ENCODE results near the gene SEC23B.

The SEC23B gene

DNA sequence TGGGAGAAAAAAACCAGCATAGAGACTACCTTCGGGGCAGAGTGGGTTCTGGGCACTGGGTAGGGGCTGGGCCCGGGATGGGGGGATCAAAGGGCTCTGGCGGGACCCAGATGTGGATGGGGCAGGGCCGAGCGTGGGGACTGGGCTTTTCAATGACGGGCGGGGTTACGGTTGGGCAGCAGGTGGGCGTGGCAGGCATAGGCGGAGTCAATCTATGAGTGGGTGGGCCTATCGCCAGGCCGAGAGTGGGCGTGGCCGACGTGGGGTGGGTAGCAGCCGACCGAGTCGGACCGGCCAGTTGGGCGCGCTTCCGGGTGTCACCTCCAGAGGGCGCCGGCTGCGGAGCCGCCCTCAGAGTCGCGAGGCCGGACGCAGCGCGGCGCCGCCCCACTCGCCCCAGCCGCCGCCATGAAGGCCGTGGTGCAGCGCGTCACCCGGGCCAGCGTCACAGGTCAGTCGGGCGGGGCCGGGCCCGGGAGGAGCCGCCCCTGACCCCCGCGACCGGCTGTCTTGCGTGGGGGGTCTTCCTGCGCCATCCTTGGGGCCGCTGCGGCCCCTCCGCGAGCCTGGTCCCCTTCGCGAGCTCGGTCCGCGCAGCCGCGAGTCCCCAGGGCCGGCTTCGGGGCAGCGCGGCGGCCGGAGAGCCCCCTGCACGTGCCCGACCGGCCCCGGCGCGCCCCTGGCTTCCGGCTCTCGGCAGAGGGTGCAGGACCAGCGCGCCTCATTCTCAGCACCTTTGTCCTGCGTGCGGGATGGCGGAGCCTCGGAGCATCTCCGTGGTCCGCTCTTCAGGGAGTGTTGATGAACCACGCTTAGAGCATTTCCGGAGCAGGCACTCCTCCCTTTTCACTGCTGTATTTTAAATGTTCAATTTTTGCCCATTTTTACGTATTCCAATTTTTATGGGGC is 80.2 kb downstream of the SEC23B start, which contains the start of gene DTD1:
Gene DTD1, plus strand, starts transcription at position 390 of the 909 bp plus-strand sequence. Its CDS starts 19 bp downstream, at position 409.
- peak; percentile 89 for DNase-seq (ENCODE audit: low spot score)

DNA sequence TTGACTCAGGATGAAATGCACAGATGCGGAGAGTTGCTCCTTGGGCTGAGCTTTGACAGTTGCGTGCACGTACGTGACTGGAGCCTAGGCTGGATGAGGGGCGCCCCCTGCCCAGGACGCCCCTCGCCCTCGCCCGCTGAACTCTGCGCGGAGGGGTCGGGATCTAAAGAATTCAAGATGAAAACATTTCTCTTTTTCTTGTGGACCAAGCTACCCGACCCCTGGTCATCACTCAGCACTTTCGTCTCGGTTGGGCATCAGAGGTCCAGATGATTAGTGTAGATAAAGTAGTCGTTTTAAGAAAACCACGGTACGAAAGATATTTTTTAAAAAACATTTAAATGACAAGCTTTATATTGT is 80.8 kb downstream of the SEC23B start:
- DNase-seq (ENCODE audit: low spot score), result peak; percentile 42

DNA sequence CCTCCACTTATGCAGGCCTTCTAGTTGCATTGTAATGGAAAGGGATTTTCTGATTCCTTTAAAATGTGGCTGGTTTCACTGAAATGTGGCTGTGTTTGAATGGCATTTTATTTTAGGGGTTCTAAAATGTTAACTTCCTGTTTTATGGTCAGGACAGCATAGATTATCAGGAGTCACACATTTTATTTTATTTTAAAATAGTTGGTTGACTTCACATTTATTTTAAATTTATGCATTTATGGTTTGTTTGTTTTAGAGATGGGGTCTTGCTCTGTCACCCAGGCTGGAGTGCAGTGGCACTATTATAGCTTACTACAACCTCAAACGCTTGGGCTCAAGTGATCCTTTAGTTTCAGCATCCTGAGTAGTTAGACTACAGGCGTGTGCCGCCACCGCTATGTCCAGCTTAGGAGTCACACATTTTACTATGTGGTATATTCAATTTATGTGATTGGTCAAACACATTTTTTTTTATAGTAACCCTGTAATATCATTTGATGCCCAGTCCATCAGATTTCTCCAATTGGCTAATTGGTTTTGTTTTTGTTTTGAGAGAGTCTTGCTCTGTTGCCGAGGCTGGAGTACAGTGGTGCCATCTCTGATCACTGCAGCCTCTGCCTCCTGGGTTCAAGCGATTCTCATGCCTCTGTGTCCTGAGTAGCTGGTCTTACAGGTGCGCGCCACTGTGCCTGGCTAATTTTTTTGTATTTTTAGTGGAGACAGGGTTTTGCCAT is 82.4 kb downstream of the SEC23B start:
- DNase-seq (ENCODE audit: low spot score), result peak; percentile 57

DNA sequence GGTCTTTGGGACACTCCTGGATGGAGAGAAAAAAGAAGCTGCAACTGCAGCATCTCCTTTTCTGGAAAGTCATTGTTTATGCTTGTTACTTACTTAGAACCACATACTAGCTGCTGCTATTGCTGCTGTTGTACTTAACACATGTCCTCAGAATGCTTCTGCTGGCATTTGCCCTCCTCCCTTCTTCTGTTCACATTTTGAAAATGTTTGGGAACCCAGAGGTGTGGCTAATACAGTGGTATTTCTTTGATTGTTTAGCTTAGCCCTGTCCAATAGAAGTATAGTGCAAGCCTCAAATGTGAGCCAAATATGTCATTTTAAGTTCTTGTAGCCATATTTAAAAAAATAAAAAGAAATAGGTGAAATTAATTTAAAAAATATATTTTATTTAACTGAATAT is 88.5 kb downstream of the SEC23B start:
- no peak for DNase-seq (ENCODE audit: low spot score)

DNA sequence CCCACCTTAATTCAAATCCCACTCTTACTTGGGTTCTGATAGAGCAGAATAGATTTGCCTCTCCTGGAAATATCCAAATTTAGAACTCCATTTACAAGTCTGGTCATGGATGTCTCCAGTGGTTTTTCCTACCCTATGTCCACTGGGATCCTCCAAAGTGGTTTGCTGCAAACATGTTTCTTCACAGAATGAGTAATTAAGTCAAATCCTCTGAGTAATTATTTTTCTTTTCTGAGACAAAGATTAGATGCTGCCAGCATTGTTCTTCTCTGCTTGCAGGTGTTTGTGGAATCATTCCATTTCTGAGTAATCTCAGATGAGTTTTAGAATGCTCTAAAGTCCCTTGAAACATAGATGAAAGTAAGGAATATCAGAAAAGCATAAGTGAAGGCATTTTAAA is 102.0 kb downstream of the SEC23B start:
- no peak for DNase-seq (ENCODE audit: low spot score)
